ENCODE measurements around the gene HSF4.

GRCh38 chr16:67198238-67198734 is 33.7 kb downstream of the HSF4 start:
- TF ChIP-seq POLR2A (IDR thresholded peaks at IDR 0.05): no peak
- peak; percentile 56 to 97 (median 80) for TF ChIP-seq CTCF (IDR thresholded peaks at IDR 0.05)
- peak in 2 of 3 donors; percentile 8 to 13 for TF ChIP-seq POLR2AphosphoS5 (IDR thresholded peaks at IDR 0.05)
- no peak for TF ChIP-seq EP300 (IDR thresholded peaks at IDR 0.05; ENCODE audit: low read depth)

Data from transverse colon (tissue), 4 donors.